Suprapubic skin (tissue), 4 donors: ENCODE results near the gene SLC4A9. TPM values are rescaled to one million over a fixed set of nuclear protein-coding genes. Genes with fewer than 3 reads are reported as not detected.

Source experiments
- DNase-seq, 2 donors: peaks; one replicate each; pipeline ENCODE4 v3.0.0-alpha.2; 2019; ENCODE audit warnings: low spot score in 2 of 2
- H3K27ac ChIP-seq: fragments of 200-600 bp; sonication (generic); one replicate; pipeline ENCODE4 v1.5.1; 2019
- H3K27me3 ChIP-seq: fragments of 200-600 bp; sonication (generic); one replicate; pipeline ENCODE4 v1.5.1; 2019
- H3K36me3 ChIP-seq: fragments of 200-600 bp; sonication (generic); one replicate; pipeline ENCODE4 v1.5.1; 2019
- H3K4me1 ChIP-seq: fragments of 200-600 bp; sonication (generic); one replicate; pipeline ENCODE4 v1.5.1; 2019
- H3K4me3 ChIP-seq: fragments of 200-600 bp; sonication (generic); one replicate; pipeline ENCODE4 v1.5.1; 2019; ENCODE audit warnings: mild to moderate bottlenecking
- H3K9me3 ChIP-seq: fragments of 200-600 bp; sonication (generic); one replicate; pipeline ENCODE4 v1.5.1; 2019
- EP300 ChIP-seq: sonication (generic); formaldehyde crosslinking; IDR thresholded peaks from one replicate; pipeline ENCODE4 v1.6.1; 2017; ENCODE audit warnings: antibody characterized with exemption
- POLR2A ChIP-seq, 2 donors: fragments of 450-650 bp; IDR thresholded peaks; one replicate each; pipeline ENCODE4 v1.6.1; 2017; ENCODE audit warnings: antibody characterized with exemption in 2 of 2, mild to moderate bottlenecking in 2 of 2, moderate library complexity in 2 of 2
- POLR2AphosphoS5 ChIP-seq, 3 donors: sonication (generic); formaldehyde crosslinking; IDR thresholded peaks; one replicate each; pipeline ENCODE4 v1.6.1; 2017; ENCODE audit warnings: antibody characterized with exemption in 3 of 3
- WGBS: methylation state at CpG from one replicate; pipeline ENCODE4 v1.1.5; 2018; 5-methylcytosine and 5-hydroxymethylcytosine counted together
- total RNA-seq, 4 donors: library from RNA; depleted of rRNA; stranded (reverse); fragments of >200 nt; gene quantifications; one replicate each; pipeline ENCODE4 v1.1.0, GENCODE V29; 2016
- TF ChIP-seq, protein P1 (sequence below), 2 donors: fragments of 200-600 bp in 1 of 2; fragments of 450-650 bp in 1 of 2; sonication (generic) in 1 of 2; IDR thresholded peaks; one replicate each; pipeline ENCODE4 v1.5.1; 2016 to 2019; ENCODE audit warnings: antibody characterized with exemption in 2 of 2, mild to moderate bottlenecking in 1 of 2, moderate library complexity in 1 of 2

Gene SLC4A9
- total RNA-seq, 4 donors from 2014 or later: 0.56 TPM; not detected in 3

DNA sequence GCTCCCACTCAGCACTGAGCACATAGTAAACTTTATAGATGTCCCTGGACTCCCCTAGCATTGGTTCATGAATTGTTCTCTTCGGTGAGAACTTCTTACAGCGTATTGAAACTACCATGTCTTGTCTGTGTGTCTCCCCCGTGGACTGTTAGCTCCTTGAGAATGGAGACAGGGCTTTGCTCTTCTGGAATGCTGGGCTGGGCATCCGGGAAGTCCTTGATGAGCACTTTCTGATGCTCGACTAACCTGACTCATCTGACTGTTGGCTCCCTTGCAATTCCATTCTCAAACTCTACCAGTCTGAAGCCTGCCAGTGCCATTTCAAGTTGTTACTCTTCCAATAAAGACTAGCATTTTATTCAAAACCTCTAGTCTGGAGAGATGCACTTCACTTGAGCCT is 42.1 kb upstream of the SLC4A9 start:
- Histone ChIP-seq H3K4me3 (no peak overlapping the region), H3K4me1 (peaks cover 19% of the 10 kb centered on the region), H3K27ac (no peak overlapping the region), H3K27me3 (no peaks in the 10 kb centered on the region), H3K9me3 (no peaks in the 10 kb centered on the region), H3K36me3 (no peaks in the 10 kb centered on the region)
- no peak for TF ChIP-seq EP300
- TF ChIP-seq POLR2AphosphoS5 (IDR thresholded peaks at IDR 0.05): no peak
- no peak for TF ChIP-seq POLR2A (IDR thresholded peaks at IDR 0.05)
- TF ChIP-seq, protein P1, sequence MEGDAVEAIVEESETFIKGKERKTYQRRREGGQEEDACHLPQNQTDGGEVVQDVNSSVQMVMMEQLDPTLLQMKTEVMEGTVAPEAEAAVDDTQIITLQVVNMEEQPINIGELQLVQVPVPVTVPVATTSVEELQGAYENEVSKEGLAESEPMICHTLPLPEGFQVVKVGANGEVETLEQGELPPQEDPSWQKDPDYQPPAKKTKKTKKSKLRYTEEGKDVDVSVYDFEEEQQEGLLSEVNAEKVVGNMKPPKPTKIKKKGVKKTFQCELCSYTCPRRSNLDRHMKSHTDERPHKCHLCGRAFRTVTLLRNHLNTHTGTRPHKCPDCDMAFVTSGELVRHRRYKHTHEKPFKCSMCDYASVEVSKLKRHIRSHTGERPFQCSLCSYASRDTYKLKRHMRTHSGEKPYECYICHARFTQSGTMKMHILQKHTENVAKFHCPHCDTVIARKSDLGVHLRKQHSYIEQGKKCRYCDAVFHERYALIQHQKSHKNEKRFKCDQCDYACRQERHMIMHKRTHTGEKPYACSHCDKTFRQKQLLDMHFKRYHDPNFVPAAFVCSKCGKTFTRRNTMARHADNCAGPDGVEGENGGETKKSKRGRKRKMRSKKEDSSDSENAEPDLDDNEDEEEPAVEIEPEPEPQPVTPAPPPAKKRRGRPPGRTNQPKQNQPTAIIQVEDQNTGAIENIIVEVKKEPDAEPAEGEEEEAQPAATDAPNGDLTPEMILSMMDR (IDR thresholded peaks at IDR 0.05): no peak
- WGBS: 70% methylated on average over 5 of the region's 5 CpGs
- no peak for DNase-seq

DNA sequence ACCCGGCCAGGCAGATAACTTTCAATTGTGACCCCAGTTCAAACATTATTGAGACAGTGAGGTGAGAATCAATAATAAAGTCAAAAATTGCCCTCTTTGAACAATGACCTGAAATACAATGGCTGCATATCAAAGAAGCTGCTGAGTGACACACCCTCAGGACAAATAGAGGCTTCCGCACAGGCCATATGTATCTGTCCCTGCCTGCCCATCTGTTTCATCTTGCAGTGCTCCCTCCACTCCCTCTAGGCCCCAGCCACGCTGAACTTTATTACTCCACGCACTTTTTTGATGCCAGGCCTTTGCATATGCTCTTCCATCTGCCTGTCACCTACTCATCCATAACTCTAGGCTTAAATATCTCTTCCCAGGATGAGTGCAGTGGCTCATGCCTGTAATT is 41.2 kb upstream of the SLC4A9 start:
- no peak overlapping the region for H3K4me3 ChIP-seq
- WGBS: 93% methylated on average over 4 of the region's 4 CpGs
- H3K27ac ChIP-seq: no peak overlapping the region
- H3K36me3 ChIP-seq: no peaks in the 10 kb centered on the region
- TF ChIP-seq, protein P1 (IDR thresholded peaks at IDR 0.05): no peak
- TF ChIP-seq POLR2A (IDR thresholded peaks at IDR 0.05) (no peak), EP300 (no peak), POLR2AphosphoS5 (IDR thresholded peaks at IDR 0.05) (no peak)
- DNase-seq: no peak
- H3K27me3 ChIP-seq: no peaks in the 10 kb centered on the region
- peaks cover 28% of the 10 kb centered on the region for H3K4me1 ChIP-seq
- H3K9me3 ChIP-seq: no peaks in the 10 kb centered on the region

DNA sequence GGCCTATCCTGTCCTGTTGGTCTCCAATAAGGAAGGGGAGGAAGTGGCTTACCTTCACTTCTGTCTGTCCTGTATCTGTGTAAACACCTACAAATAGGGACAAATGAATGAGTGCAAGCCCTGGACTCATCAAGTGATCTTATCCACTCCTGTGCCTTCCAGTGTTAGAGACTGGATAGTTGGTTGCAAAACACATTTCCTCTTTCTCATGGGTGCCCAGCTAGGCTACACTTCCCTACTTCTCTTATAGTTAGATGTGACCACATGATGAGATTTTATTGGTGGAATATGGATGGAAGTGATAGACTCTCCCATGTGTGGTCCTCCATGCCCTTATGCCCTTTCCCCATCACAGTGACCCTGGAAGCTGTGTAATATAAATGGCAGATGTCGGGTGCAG is 40.2 kb upstream of the SLC4A9 start:
- WGBS: 92% methylated on average over 1 of the region's 1 CpG
- no peaks in the 10 kb centered on the region for H3K36me3 ChIP-seq
- H3K27me3 ChIP-seq: no peaks in the 10 kb centered on the region
- no peak for DNase-seq
- no peaks in the 10 kb centered on the region for H3K9me3 ChIP-seq
- TF ChIP-seq, protein P1 (IDR thresholded peaks at IDR 0.05): no peak
- TF ChIP-seq POLR2A (IDR thresholded peaks at IDR 0.05) (no peak), POLR2AphosphoS5 (IDR thresholded peaks at IDR 0.05) (no peak), EP300 (no peak)
- H3K4me3 ChIP-seq: no peak overlapping the region
- H3K27ac ChIP-seq: no peak overlapping the region
- peaks cover 36% of the 10 kb centered on the region for H3K4me1 ChIP-seq

DNA sequence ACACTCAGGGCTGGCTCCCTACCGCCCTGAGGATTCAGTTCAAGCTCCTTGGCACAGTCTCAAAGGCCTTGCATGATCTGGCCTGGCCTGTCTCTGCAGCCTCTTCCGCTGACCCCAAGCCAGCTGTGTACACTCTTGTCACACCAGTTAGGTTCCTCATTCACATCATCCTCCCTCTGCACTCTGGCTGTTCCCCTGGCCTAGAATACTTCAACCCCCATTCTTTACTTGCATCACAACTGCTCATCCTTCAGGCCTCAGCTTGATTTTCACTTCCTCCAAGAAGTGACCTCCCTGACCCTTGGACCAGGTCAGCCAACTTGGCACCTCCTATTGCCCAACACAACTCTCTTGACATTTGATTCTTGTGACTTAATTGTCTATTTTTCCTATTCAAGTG is 38.2 kb upstream of the SLC4A9 start:
- no peak for DNase-seq
- Histone ChIP-seq H3K9me3 (no peaks in the 10 kb centered on the region), H3K27me3 (no peaks in the 10 kb centered on the region), H3K36me3 (no peaks in the 10 kb centered on the region), H3K27ac (no peak overlapping the region), H3K4me3 (no peak overlapping the region), H3K4me1 (peaks cover 38% of the 10 kb centered on the region)
- WGBS: 88% methylated on average over 2 of the region's 2 CpGs
- TF ChIP-seq POLR2A (IDR thresholded peaks at IDR 0.05) (no peak), EP300 (no peak), POLR2AphosphoS5 (IDR thresholded peaks at IDR 0.05) (no peak)
- TF ChIP-seq, protein P1 (IDR thresholded peaks at IDR 0.05): no peak

DNA sequence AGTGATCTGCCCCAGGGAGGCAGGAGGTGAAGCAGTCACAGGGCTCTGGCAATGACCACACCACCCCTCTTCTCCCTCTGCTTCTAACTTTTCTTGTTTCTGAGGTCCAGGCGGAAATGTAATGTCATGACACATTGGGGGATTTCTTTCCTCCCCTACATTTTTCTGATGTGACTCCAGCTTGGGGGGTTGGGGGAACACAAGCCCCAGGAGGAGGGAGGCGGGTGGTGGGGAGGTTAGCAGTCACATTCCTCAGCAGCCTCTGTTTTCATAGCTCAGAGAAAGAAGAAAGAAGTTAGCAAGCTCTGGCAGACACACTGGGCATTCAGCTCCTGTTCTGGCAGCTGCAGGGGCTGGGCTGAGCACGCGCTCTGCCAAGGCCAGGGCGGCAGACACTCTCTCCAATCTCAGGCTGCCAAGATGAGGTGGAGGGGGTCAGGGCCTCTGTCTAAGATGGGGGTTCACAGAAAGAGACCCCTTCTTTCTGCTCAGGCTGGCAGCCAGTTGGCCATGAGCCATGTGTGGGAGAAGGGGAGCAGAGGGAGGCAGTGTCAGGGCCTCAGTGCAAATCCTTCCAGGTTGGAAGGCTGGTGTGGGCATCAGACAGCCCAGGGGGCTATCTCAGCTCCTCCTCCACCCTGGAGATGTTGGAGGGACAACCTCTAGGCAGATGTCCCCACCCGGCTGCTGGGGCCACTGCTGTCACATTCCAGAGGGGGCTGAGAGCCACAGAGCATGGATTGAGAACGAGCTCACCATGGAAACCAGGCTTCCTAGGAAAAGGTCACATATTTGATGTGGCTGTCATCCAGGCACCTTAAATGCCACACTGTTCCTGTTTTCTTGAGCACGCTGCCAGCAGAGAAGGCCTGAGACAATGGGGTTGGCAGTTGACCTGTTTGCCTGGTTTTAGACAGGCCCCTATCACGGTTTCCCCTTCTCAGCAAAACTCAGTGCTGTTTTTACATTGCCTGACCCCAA is 37.0 kb upstream of the SLC4A9 start:
- H3K4me3 ChIP-seq: no peak overlapping the region
- TF ChIP-seq POLR2A (IDR thresholded peaks at IDR 0.05) (no peak), POLR2AphosphoS5 (IDR thresholded peaks at IDR 0.05) (peak in 1 of 3 donors; percentile 36), EP300 (no peak)
- TF ChIP-seq, protein P1 (IDR thresholded peaks at IDR 0.05): no peak
- no peaks in the 10 kb centered on the region for H3K36me3 ChIP-seq
- H3K9me3 ChIP-seq: no peaks in the 10 kb centered on the region
- H3K4me1 ChIP-seq: peaks cover 38% of the 10 kb centered on the region
- no peaks in the 10 kb centered on the region for H3K27me3 ChIP-seq
- WGBS: 57% methylated on average over 9 of the region's 9 CpGs
- H3K27ac ChIP-seq: peak overlapping the region; percentile 82
- no peak for DNase-seq
